ENCODE data around the gene BNC2. TPM values are rescaled to one million over a fixed set of nuclear protein-coding genes. Genes with fewer than 3 reads are reported as not detected.

The BNC2 gene
- total RNA-seq, 1 experiment from 2014 or later, result 43.6 TPM

DNA sequence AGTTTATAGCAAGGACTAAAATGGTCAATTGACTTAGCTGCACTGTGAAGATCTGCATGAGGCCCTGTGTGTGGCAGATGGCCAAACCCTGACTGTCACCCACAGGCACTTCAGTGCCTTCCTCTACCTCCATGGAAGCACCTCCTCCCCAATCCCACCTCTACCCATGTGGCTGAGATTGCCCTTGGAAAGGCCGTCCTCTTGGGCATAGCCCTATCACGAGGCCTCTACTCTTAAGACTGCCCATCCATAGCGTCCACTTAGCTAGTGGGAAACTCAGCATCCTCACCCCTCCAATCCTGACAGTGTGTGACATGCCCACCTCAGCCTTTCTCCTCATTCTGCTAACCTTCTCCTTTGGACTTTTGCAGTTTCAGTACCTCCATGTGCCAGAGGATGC is 510.2 kb downstream of the BNC2 start:
- no peak overlapping the region for H2BK5ac ChIP-seq (ENCODE audit: insufficient read length, low read length)
- no peak overlapping the region for H3K23ac ChIP-seq (ENCODE audit: insufficient read length, low read depth, low read length)
- TF ChIP-seq, protein P1, sequence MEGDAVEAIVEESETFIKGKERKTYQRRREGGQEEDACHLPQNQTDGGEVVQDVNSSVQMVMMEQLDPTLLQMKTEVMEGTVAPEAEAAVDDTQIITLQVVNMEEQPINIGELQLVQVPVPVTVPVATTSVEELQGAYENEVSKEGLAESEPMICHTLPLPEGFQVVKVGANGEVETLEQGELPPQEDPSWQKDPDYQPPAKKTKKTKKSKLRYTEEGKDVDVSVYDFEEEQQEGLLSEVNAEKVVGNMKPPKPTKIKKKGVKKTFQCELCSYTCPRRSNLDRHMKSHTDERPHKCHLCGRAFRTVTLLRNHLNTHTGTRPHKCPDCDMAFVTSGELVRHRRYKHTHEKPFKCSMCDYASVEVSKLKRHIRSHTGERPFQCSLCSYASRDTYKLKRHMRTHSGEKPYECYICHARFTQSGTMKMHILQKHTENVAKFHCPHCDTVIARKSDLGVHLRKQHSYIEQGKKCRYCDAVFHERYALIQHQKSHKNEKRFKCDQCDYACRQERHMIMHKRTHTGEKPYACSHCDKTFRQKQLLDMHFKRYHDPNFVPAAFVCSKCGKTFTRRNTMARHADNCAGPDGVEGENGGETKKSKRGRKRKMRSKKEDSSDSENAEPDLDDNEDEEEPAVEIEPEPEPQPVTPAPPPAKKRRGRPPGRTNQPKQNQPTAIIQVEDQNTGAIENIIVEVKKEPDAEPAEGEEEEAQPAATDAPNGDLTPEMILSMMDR (conservative IDR thresholded peaks at IDR 0.05), result no peak
- H3K14ac ChIP-seq (ENCODE audit: insufficient read depth, low read length), result no peak overlapping the region
- H4K5ac ChIP-seq (ENCODE audit: insufficient read length, low read depth, low read length), result no peak overlapping the region
- Mint-ChIP-seq H3K27me3 (ENCODE audit: low read depth) (no peaks in the 10 kb centered on the region), H3K9me3 (peaks cover 3 to 9% of the 10 kb centered on the region in 2 experiments; a peak in 3 of 5 replicates), H3K36me3 (ENCODE audit: insufficient read depth in 1 of 3, low read depth in 3 of 3) (peaks cover 4 to 5% (median 5%) of the 10 kb centered on the region in 3 experiments; a peak in 6 of 7 replicates), H3K4me1 (peaks cover 6 to 11% of the 10 kb centered on the region in 2 experiments), H3K27ac (no peak overlapping the region), H3K4me3 (no peak overlapping the region)
- no peak overlapping the region for H4K91ac ChIP-seq (ENCODE audit: insufficient read length, low read depth, low read length)
- no peak overlapping the region for H2AFZ ChIP-seq (ENCODE audit: low read length)
- H4K20me1 ChIP-seq (ENCODE audit: control insufficient read depth, insufficient read depth, insufficient read length), result no peaks in the 10 kb centered on the region
- H3K9ac ChIP-seq (ENCODE audit: extremely low read depth, insufficient read length, low read length), result no peak overlapping the region
- H2BK120ac ChIP-seq (ENCODE audit: low read depth, low read length, poor library complexity, severe bottlenecking), result no peak overlapping the region
- no peak overlapping the region for H3K56ac ChIP-seq (ENCODE audit: insufficient read length, low read depth, low read length)
- H4K8ac ChIP-seq (replicated peaks; ENCODE audit: insufficient read length, low read depth, low read length), result no peak overlapping the region
- no peaks in the 10 kb centered on the region for H3K23me2 ChIP-seq (ENCODE audit: insufficient read length, low read depth, low read length, poor library complexity, severe bottlenecking)
- H3K4me1 ChIP-seq (ENCODE audit: insufficient read depth, low read length), result no peaks in the 10 kb centered on the region; the same call in 1 of the 2 replicates
- no peak overlapping the region for H2BK20ac ChIP-seq (ENCODE audit: low read depth, low read length, poor library complexity, severe bottlenecking)
- no peak overlapping the region for H3K4me2 ChIP-seq (ENCODE audit: insufficient read depth, insufficient read length, low read length)
- no peaks in the 10 kb centered on the region for H3K27me3 ChIP-seq (ENCODE audit: insufficient read depth, low read length)
- DNase-seq, result peak; percentile 3
- H2AK5ac ChIP-seq (ENCODE audit: insufficient read length, low read length), result no peak overlapping the region
- no peaks in the 10 kb centered on the region for H3K79me2 ChIP-seq (ENCODE audit: insufficient read depth, low read length)
- no peak overlapping the region for H3K18ac ChIP-seq (ENCODE audit: insufficient read length, low read depth, low read length)
- no peak overlapping the region for H3T11ph ChIP-seq (ENCODE audit: low read length)
- no peak overlapping the region for H3K4ac ChIP-seq (ENCODE audit: low read depth, low read length)
- no peaks in the 10 kb centered on the region for H3K79me1 ChIP-seq (ENCODE audit: insufficient read depth, low read depth, low read length, poor library complexity, severe bottlenecking)
- H2BK12ac ChIP-seq (ENCODE audit: insufficient read length, low read depth, low read length), result no peak overlapping the region
- H2BK15ac ChIP-seq (ENCODE audit: low read depth, low read length), result no peak overlapping the region
- H3K27ac ChIP-seq (ENCODE audit: insufficient read length, low read depth, low read length), result no peak overlapping the region
- H3K9me3 ChIP-seq (ENCODE audit: control insufficient read depth, low read depth, low read length), result no peaks in the 10 kb centered on the region
- no CpG with 5 or more reads among the region's 3 CpGs for WGBS (ENCODE audit: extremely low coverage, insufficient read length, low lambda C conversion rate)

All from H9 (cell line).